Astrocyte of the spinal cord (primary cell): ENCODE results near the gene TRNP1.

ENCODE experiments used
- DNase-seq: peaks from one replicate; pipeline ENCODE4 v3.0.0; 2011; ENCODE audit warnings: low read depth, low spot score
- H3K4me3 ChIP-seq: 2 replicates; pipeline ENCODE4 v1.5.1; 2011; ENCODE audit warnings: low read depth, mild to moderate bottlenecking, low read length, moderate library complexity
- in situ Hi-C: cut with HindIII; loops from 2 replicates; pipeline ENCODE4 v1.10.0; 2017; ENCODE audit warnings: low sequenced_read_pairs
- TF ChIP-seq, protein P1 (sequence below): IDR thresholded peaks from 2 replicates; pipeline ENCODE4 v1.5.1; 2012; ENCODE audit warnings: low read depth, mild to moderate bottlenecking, low read length, inconsistent platforms

TRNP1 gene

GRCh38 chr1:27021354-27022031 is 28.0 kb downstream of the TRNP1 start:
- TF ChIP-seq, protein P1, sequence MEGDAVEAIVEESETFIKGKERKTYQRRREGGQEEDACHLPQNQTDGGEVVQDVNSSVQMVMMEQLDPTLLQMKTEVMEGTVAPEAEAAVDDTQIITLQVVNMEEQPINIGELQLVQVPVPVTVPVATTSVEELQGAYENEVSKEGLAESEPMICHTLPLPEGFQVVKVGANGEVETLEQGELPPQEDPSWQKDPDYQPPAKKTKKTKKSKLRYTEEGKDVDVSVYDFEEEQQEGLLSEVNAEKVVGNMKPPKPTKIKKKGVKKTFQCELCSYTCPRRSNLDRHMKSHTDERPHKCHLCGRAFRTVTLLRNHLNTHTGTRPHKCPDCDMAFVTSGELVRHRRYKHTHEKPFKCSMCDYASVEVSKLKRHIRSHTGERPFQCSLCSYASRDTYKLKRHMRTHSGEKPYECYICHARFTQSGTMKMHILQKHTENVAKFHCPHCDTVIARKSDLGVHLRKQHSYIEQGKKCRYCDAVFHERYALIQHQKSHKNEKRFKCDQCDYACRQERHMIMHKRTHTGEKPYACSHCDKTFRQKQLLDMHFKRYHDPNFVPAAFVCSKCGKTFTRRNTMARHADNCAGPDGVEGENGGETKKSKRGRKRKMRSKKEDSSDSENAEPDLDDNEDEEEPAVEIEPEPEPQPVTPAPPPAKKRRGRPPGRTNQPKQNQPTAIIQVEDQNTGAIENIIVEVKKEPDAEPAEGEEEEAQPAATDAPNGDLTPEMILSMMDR, result no peak
- no peak for DNase-seq
- in situ Hi-C loops, result no loop called here
- no peak overlapping the region for H3K4me3 ChIP-seq

DNA sequence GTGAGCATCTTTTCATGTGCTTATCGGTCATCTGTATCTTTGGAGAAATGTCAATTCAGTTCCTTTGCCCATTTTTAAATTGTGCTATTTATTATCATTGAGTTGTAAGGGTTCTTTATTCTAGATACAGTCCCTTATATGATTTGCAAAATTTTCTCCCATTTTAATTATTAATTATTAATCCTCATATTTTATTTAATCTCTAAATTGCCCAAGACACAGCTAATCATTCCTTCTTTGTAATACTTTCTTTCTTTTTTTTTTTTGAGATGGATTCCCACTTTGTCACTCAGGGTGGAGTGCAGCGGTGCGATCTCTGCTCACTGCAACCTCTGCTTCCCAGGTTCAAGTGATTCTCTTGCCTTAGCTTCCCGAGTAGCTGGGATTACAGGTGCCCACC is 32.2 kb downstream of the TRNP1 start:
- TF ChIP-seq, protein P1, result no peak
- in situ Hi-C loops, result no loop called here
- no peak overlapping the region for H3K4me3 ChIP-seq
- no peak for DNase-seq

DNA sequence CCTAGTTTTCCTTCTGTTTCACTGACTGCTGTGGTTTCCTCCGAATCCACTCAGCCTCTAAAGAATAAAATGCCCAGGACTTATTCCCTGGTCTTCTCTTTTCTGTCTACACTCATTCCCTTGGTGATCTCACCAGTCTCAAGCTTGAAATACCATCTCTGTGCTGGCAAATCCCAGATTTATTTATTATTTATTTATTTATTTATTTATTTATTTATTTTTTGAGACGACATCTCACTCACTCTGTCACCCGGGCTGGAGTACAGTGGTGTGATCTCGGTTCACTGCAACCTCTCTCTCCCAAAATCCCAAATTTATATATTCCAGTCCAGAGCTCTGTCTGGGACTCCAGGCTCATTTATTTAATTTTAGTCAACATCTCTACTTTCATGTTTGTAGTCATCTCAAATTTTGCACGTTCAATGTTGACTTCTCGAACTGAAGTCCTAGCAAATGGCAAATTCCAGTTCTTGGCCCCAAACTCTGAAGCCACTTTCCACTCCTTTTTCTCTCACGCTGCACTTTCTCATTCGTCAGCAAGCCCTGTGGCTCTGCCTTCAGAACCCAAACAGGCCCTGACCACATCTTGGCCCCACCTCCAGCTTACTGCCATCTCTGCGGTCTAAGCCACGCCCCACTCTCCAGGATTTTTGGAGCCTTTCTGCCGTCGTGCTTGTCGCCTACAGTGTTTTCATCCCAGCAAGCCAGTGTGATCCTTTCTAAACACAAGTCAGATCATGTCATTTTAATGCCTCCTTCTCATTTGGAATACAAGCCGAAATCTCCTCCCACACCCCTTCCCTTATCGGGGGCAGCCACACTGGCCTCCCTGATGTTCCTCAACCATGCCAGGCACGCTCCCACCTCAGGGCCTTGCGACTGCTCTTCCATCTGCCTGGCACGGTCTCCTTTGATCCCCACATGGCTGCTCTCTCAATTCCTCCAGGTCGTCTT is 33.4 kb downstream of the TRNP1 start:
- in situ Hi-C loops, result no loop called here
- peak; percentile 75 for DNase-seq
- no peak overlapping the region for H3K4me3 ChIP-seq
- TF ChIP-seq, protein P1, result no peak

GRCh38 chr1:27027575-27028250 is 34.2 kb downstream of the TRNP1 start:
- in situ Hi-C loops, result no loop called here
- no peak overlapping the region for H3K4me3 ChIP-seq
- TF ChIP-seq, protein P1, result no peak
- peak; percentile 44 for DNase-seq

GRCh38 chr1:27029517-27029916 is 36.0 kb downstream of the TRNP1 start:
- TF ChIP-seq, protein P1, result no peak
- H3K4me3 ChIP-seq, result no peak overlapping the region
- DNase-seq, result no peak
- in situ Hi-C loops, result no loop called here

GRCh38 chr1:27031235-27032118 is 38.0 kb downstream of the TRNP1 start:
- peak; percentile 77 for DNase-seq
- TF ChIP-seq, protein P1, result no peak
- in situ Hi-C loops, result no loop called here
- peak overlapping the region; percentile 25 for H3K4me3 ChIP-seq
